ENCODE data around the gene HMCN2. TPM values are rescaled to one million over a fixed set of nuclear protein-coding genes. Genes with fewer than 3 reads are reported as not detected.

Gene HMCN2
- total and polyA plus RNA-seq, 2 donors from 2014 or later: 0.99 to 8.6 TPM

GRCh38 chr9:130283539-130284248, 18.1 kb downstream of the HMCN2 start:
- no peak for DNase-seq
- intact Hi-C loops (cut with DNase I): no loop called here
- H3K9ac ChIP-seq (ENCODE audit: low read length in 3 of 3): no peak overlapping the region
- TF ChIP-seq CTCF (IDR thresholded peaks at IDR 0.05; ENCODE audit: borderline replicate concordance, extremely low read depth, insufficient read depth): no peak
- peaks cover 0 to 2% (median 0%) of the 10 kb centered on the region in 3 donors for H3K4me1 ChIP-seq (ENCODE audit: control insufficient read depth in 2 of 3, insufficient read depth in 2 of 3, low read depth in 1 of 3, low read length in 3 of 3)
- no peak overlapping the region for H3K27ac ChIP-seq (ENCODE audit: low read depth in 2 of 2, low read length in 2 of 2)
- H3K36me3 ChIP-seq (ENCODE audit: control insufficient read depth in 2 of 3, insufficient read depth in 3 of 3, low read length in 3 of 3): no peaks in the 10 kb centered on the region
- H3K9me3 ChIP-seq (ENCODE audit: control insufficient read depth in 2 of 3, insufficient read depth in 1 of 3, low read length in 3 of 3): no peaks in the 10 kb centered on the region
- H3K4me3 ChIP-seq (ENCODE audit: low read length in 3 of 3): no peak overlapping the region
- no peak for FAIRE-seq
- H3K27me3 ChIP-seq (ENCODE audit: control insufficient read depth, insufficient read depth, low read length): no peaks in the 10 kb centered on the region

- intact Hi-C loops (cut with DNase I): no loop called here
- peak in 1 of 5 donors; percentile 43 for DNase-seq
- Histone ChIP-seq H3K4me1 (ENCODE audit: control insufficient read depth in 2 of 3, insufficient read depth in 2 of 3, low read depth in 1 of 3, low read length in 3 of 3) (peaks cover 0 to 2% (median 0%) of the 10 kb centered on the region in 3 donors), H3K27ac (ENCODE audit: low read depth in 2 of 2, low read length in 2 of 2) (no peak overlapping the region), H3K27me3 (ENCODE audit: control insufficient read depth, insufficient read depth, low read length) (no peaks in the 10 kb centered on the region), H3K36me3 (ENCODE audit: control insufficient read depth in 2 of 3, insufficient read depth in 3 of 3, low read length in 3 of 3) (no peaks in the 10 kb centered on the region), H3K9me3 (ENCODE audit: control insufficient read depth in 2 of 3, insufficient read depth in 1 of 3, low read length in 3 of 3) (no peaks in the 10 kb centered on the region), H3K9ac (ENCODE audit: low read length in 3 of 3) (no peak overlapping the region), H3K4me3 (ENCODE audit: low read length in 3 of 3) (no peak overlapping the region)
- no peak for TF ChIP-seq CTCF (IDR thresholded peaks at IDR 0.05; ENCODE audit: borderline replicate concordance, extremely low read depth, insufficient read depth)
- no peak for FAIRE-seq
These were observed 18.7 kb downstream of the HMCN2 start for GRCh38 chr9:130284249-130284625.

- Histone ChIP-seq H3K4me3 (ENCODE audit: low read length in 3 of 3) (no peak overlapping the region), H3K36me3 (ENCODE audit: control insufficient read depth in 2 of 3, insufficient read depth in 3 of 3, low read length in 3 of 3) (no peaks in the 10 kb centered on the region), H3K9me3 (ENCODE audit: control insufficient read depth in 2 of 3, insufficient read depth in 1 of 3, low read length in 3 of 3) (no peaks in the 10 kb centered on the region), H3K9ac (ENCODE audit: low read length in 3 of 3) (no peak overlapping the region), H3K27ac (ENCODE audit: low read depth in 2 of 2, low read length in 2 of 2) (no peak overlapping the region), H3K27me3 (ENCODE audit: control insufficient read depth, insufficient read depth, low read length) (no peaks in the 10 kb centered on the region), H3K4me1 (ENCODE audit: control insufficient read depth in 2 of 3, insufficient read depth in 2 of 3, low read depth in 1 of 3, low read length in 3 of 3) (peaks cover 0 to 2% (median 0%) of the 10 kb centered on the region in 3 donors)
- FAIRE-seq (no peak), DNase-seq (peak in 1 of 5 donors; percentile 38)
- no peak for TF ChIP-seq CTCF (IDR thresholded peaks at IDR 0.05; ENCODE audit: borderline replicate concordance, extremely low read depth, insufficient read depth)
- intact Hi-C loops (cut with DNase I): no loop called here
These were observed 19.1 kb downstream of the HMCN2 start for GRCh38 chr9:130284690-130285089.
